Gastroesophageal sphincter (tissue), 4 donors: ENCODE measurements around the gene ANKRD62. TPM values are rescaled to one million over a fixed set of nuclear protein-coding genes. Genes with fewer than 3 reads are reported as not detected.

Experiments used
- ATAC-seq: fragments of 150-250 bp; one replicate; pipeline ENCODE4 v1.9.1; 2016; ENCODE audit warnings: mild to moderate bottlenecking, moderate library complexity
- H3K27ac ChIP-seq, 4 donors: fragments of 200-600 bp; sonication (generic) in 3 of 4; 1 replicate in 3 of 4; 2 replicates in 1 of 4; pipeline ENCODE4 v1.5.1; 2016 to 2019
- H3K27me3 ChIP-seq: fragments of 200-600 bp; sonication (generic); one replicate; pipeline ENCODE4 v1.5.1; 2019
- H3K36me3 ChIP-seq, 2 donors: fragments of 200-600 bp; sonication (generic); one replicate each; pipeline ENCODE4 v1.5.1; 2019; ENCODE audit warnings: control low read depth in 1 of 2
- H3K4me1 ChIP-seq, 3 donors: fragments of 200-600 bp; sonication (generic); 1 replicate in 2 of 3; 2 replicates in 1 of 3; pipeline ENCODE4 v1.5.1; 2016 to 2019; ENCODE audit warnings: control low read depth in 2 of 3
- H3K4me3 ChIP-seq, 2 donors: fragments of 200-600 bp; sonication (generic); one replicate each; pipeline ENCODE4 v1.5.1; 2019; ENCODE audit warnings: mild to moderate bottlenecking in 1 of 2, moderate library complexity in 1 of 2
- H3K9me3 ChIP-seq, 3 donors: fragments of 200-600 bp; sonication (generic); one replicate each; pipeline ENCODE4 v1.5.1; 2017 to 2019; ENCODE audit warnings: control low read depth in 2 of 3
- CTCF ChIP-seq, 4 experiments: fragments of 200-600 bp in 2 of 4; fragments of 450-650 bp in 2 of 4; sonication (generic) in 1 of 4; IDR thresholded peaks; one replicate each; pipeline ENCODE4 v1.5.1; 2017 to 2019; ENCODE audit warnings: antibody characterized with exemption in 4 of 4, mild to moderate bottlenecking in 2 of 4, moderate library complexity in 2 of 4
- EP300 ChIP-seq: sonication (generic); formaldehyde crosslinking; IDR thresholded peaks from one replicate; pipeline ENCODE4 v1.6.1; 2017; ENCODE audit warnings: antibody characterized with exemption, mild to moderate bottlenecking
- POLR2A ChIP-seq, 2 donors: fragments of 450-650 bp; IDR thresholded peaks; one replicate each; pipeline ENCODE4 v1.6.1; 2017; ENCODE audit warnings: antibody characterized with exemption in 2 of 2, mild to moderate bottlenecking in 2 of 2, moderate library complexity in 1 of 2
- POLR2AphosphoS5 ChIP-seq: sonication (generic); formaldehyde crosslinking; IDR thresholded peaks from one replicate; pipeline ENCODE4 v1.6.1; 2017; ENCODE audit warnings: antibody characterized with exemption
- WGBS, 2 donors: methylation state at CpG; one replicate each; pipeline ENCODE4 v1.1.5; 2018; ENCODE audit warnings: low coverage in 1 of 2; 5-methylcytosine and 5-hydroxymethylcytosine counted together
- total RNA-seq, 4 donors: library from RNA; depleted of rRNA; stranded (reverse); fragments of >200 nt; gene quantifications; one replicate each; pipeline ENCODE4 v1.1.0, GENCODE V29; 2016

Gene ANKRD62
- total RNA-seq, 4 donors from 2014 or later: not detected

- no peaks in the 10 kb centered on the region for H3K4me1 ChIP-seq
- H3K27me3 ChIP-seq: peaks cover 4% of the 10 kb centered on the region
- TF ChIP-seq POLR2A (IDR thresholded peaks at IDR 0.05) (no peak), EP300 (no peak), POLR2AphosphoS5 (no peak), CTCF (IDR thresholded peaks at IDR 0.05) (no peak)
- no peak overlapping the region for H3K27ac ChIP-seq
- no peak for ATAC-seq
- H3K4me3 ChIP-seq: no peak overlapping the region
- 90% methylated on average over 2 of the region's 4 CpGs; no CpG with 5 or more reads in 1 of the 2 donors for WGBS, 2 donors
- no peaks in the 10 kb centered on the region for H3K9me3 ChIP-seq
- no peaks in the 10 kb centered on the region for H3K36me3 ChIP-seq
Observed at GRCh38 chr18:12085786-12086185, 7.9 kb upstream of the ANKRD62 start.

GRCh38 chr18:12086249-12086648 lies 7.4 kb upstream of the ANKRD62 start:
- Histone ChIP-seq H3K9me3 (no peaks in the 10 kb centered on the region), H3K4me3 (no peak overlapping the region), H3K27ac (no peak overlapping the region), H3K36me3 (no peaks in the 10 kb centered on the region), H3K27me3 (peaks cover 5% of the 10 kb centered on the region), H3K4me1 (no peaks in the 10 kb centered on the region)
- TF ChIP-seq CTCF (IDR thresholded peaks at IDR 0.05) (no peak), POLR2A (IDR thresholded peaks at IDR 0.05) (no peak), POLR2AphosphoS5 (no peak), EP300 (no peak)
- no peak for ATAC-seq
- WGBS, 2 donors: 73% methylated on average over 4 of the region's 5 CpGs; no CpG with 5 or more reads in 1 of the 2 donors

- ATAC-seq: no peak
- no peak for TF ChIP-seq POLR2A (IDR thresholded peaks at IDR 0.05)
- TF ChIP-seq EP300: no peak
- no peak for TF ChIP-seq CTCF (IDR thresholded peaks at IDR 0.05)
- TF ChIP-seq POLR2AphosphoS5: no peak
- Histone ChIP-seq H3K36me3 (no peaks in the 10 kb centered on the region), H3K9me3 (no peaks in the 10 kb centered on the region), H3K4me1 (no peaks in the 10 kb centered on the region), H3K27me3 (peaks cover 10% of the 10 kb centered on the region), H3K27ac (no peak overlapping the region), H3K4me3 (no peak overlapping the region)
- WGBS, 2 donors: 100% methylated on average over 3 of the region's 18 CpGs; no CpG with 5 or more reads in 1 of the 2 donors
Observed at GRCh38 chr18:12086677-12087470, 6.8 kb upstream of the ANKRD62 start.

- H3K27ac ChIP-seq: no peak overlapping the region
- no peaks in the 10 kb centered on the region for H3K9me3 ChIP-seq
- ATAC-seq: no peak
- no peak overlapping the region for H3K4me3 ChIP-seq
- 67 to 100% methylated on average over 1 to 2 of the region's 3 CpGs for WGBS, 2 donors
- no peaks in the 10 kb centered on the region for H3K36me3 ChIP-seq
- peaks cover 17% of the 10 kb centered on the region for H3K27me3 ChIP-seq
- TF ChIP-seq POLR2AphosphoS5: no peak
- no peak for TF ChIP-seq CTCF (IDR thresholded peaks at IDR 0.05)
- no peak for TF ChIP-seq POLR2A (IDR thresholded peaks at IDR 0.05)
- no peak for TF ChIP-seq EP300
- no peaks in the 10 kb centered on the region for H3K4me1 ChIP-seq
Observed at GRCh38 chr18:12087471-12088025, 6.1 kb upstream of the ANKRD62 start.

GRCh38 chr18:12088096-12088495 lies 5.5 kb upstream of the ANKRD62 start:
- ATAC-seq: no peak
- Histone ChIP-seq H3K4me1 (no peaks in the 10 kb centered on the region), H3K4me3 (no peak overlapping the region), H3K27ac (no peak overlapping the region), H3K36me3 (no peaks in the 10 kb centered on the region), H3K27me3 (peaks cover 17% of the 10 kb centered on the region), H3K9me3 (no peaks in the 10 kb centered on the region)
- no peak for TF ChIP-seq CTCF (IDR thresholded peaks at IDR 0.05)
- no peak for TF ChIP-seq POLR2AphosphoS5
- TF ChIP-seq EP300: no peak
- TF ChIP-seq POLR2A (IDR thresholded peaks at IDR 0.05): no peak
- 94% methylated on average over 2 of the region's 4 CpGs; no CpG with 5 or more reads in 1 of the 2 donors for WGBS, 2 donors
